Neural cell (in vitro differentiated cells): ENCODE measurements around the gene KRABD2.

Experiments used
- EZH2 ChIP-seq: fragments of 200-600, 300-800 bp; shearing (Covaris generic), sonication (generic); IDR thresholded peaks from 2 replicates; pipeline ENCODE4 v1.6.1; 2014; ENCODE audit warnings: antibody characterized with exemption, low read length, borderline replicate concordance, mild to moderate bottlenecking; ENCODE audit not compliant: insufficient read depth, poor library complexity, severe bottlenecking
- TAF1 ChIP-seq: IDR thresholded peaks from 2 replicates; pipeline ENCODE4 v1.6.1; 2012; ENCODE audit warnings: low read depth

GRCh38 chr17:8391711-8392110 is 15.2 kb upstream of the KRABD2 start:
- TF ChIP-seq EZH2 (no peak), TAF1 (no peak)
